Measurements from ENCODE around the gene BUD23. TPM values are rescaled to one million over a fixed set of nuclear protein-coding genes. Genes with fewer than 3 reads are reported as not detected.

Gene BUD23
- total and polyA plus RNA-seq, 2 donors (not counting 1 experiment from before 2014, with no cell fraction given): 62.4 to 63.9 TPM

DNA sequence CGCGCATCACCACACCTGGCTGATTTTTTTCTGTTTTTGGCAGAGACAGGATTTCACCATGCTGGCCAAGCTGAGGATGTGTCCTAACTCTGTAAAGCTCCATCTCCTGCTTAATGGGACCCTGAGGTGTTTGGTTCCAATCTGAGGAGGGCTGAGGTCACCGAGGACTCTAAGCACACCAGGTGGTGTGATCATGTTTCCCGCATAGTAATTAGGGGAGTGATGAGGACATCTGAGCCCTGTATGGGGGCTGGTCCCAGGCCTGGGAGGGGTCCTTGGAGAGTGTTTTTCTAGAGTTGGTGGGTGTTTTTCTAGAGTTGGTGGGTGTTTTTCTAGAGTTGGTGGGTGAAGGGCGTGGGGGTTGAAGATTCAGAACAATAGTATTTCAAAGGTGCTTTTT is 58.2 kb downstream of the BUD23 start:
- POLR2A ChIA-PET: no interaction called here
- Histone ChIP-seq H3K4me1 (ENCODE audit: control insufficient read depth in 2 of 2, insufficient read depth in 2 of 2, low read length in 2 of 2) (peaks cover 4 to 11% of the 10 kb centered on the region in 2 donors), H2AFZ (ENCODE audit: insufficient read depth, low read depth, low read length, poor library complexity, severe bottlenecking) (no peak overlapping the region), H3K27me3 (replicated peaks in 1 of 4; ENCODE audit: control extremely low read depth in 1 of 4, control insufficient read depth in 3 of 4, insufficient read depth in 4 of 4, low read length in 3 of 4) (peaks cover 0 to 4% (median 0%) of the 10 kb centered on the region in 4 experiments), H4K20me1 (ENCODE audit: control insufficient read depth, insufficient read depth, low read length, poor library complexity, severe bottlenecking) (peaks cover 8% of the 10 kb centered on the region), H3K36me3 (replicated peaks in 1 of 2; ENCODE audit: control extremely low read depth in 1 of 2, control insufficient read depth in 1 of 2, extremely low read depth in 1 of 2, insufficient read depth in 2 of 2, low read length in 1 of 2) (peaks cover 0 to 7% of the 10 kb centered on the region in 2 experiments), H3K9ac (ENCODE audit: low read length) (no peak overlapping the region), H3K27ac (ENCODE audit: low read length in 2 of 2) (no peak overlapping the region), H3K4me2 (replicated peaks; ENCODE audit: low read depth, low read length, poor library complexity, severe bottlenecking) (no peak overlapping the region), H3K79me2 (ENCODE audit: control insufficient read depth, insufficient read depth, low read length) (peaks cover 4% of the 10 kb centered on the region), H3K4me3 (ENCODE audit: control extremely low read depth in 1 of 5, extremely low read depth in 1 of 5, insufficient read depth in 1 of 5, low read depth in 2 of 5, low read length in 4 of 5) (no peak overlapping the region), H3K9me3 (ENCODE audit: control extremely low read depth in 1 of 3, control insufficient read depth in 2 of 3, insufficient read depth in 1 of 3, low read length in 2 of 3) (no peaks in the 10 kb centered on the region)
- Mint-ChIP-seq H3K4me1 (peaks cover 7% of the 10 kb centered on the region), H3K9me3 (ENCODE audit: insufficient read depth) (no peaks in the 10 kb centered on the region), H3K27ac (no peak overlapping the region), H3K27me3 (no peaks in the 10 kb centered on the region), H3K4me3 (no peak overlapping the region)
- DNase-seq (no peak), ATAC-seq (ENCODE audit: low read depth) (no peak)
- TF ChIP-seq, protein P1, sequence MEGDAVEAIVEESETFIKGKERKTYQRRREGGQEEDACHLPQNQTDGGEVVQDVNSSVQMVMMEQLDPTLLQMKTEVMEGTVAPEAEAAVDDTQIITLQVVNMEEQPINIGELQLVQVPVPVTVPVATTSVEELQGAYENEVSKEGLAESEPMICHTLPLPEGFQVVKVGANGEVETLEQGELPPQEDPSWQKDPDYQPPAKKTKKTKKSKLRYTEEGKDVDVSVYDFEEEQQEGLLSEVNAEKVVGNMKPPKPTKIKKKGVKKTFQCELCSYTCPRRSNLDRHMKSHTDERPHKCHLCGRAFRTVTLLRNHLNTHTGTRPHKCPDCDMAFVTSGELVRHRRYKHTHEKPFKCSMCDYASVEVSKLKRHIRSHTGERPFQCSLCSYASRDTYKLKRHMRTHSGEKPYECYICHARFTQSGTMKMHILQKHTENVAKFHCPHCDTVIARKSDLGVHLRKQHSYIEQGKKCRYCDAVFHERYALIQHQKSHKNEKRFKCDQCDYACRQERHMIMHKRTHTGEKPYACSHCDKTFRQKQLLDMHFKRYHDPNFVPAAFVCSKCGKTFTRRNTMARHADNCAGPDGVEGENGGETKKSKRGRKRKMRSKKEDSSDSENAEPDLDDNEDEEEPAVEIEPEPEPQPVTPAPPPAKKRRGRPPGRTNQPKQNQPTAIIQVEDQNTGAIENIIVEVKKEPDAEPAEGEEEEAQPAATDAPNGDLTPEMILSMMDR (IDR thresholded peaks at IDR 0.05): no peak
- TF ChIP-seq EZH2 (IDR thresholded peaks at IDR 0.05; ENCODE audit: borderline replicate concordance, insufficient read depth, low read depth, low read length, poor library complexity, severe bottlenecking): no peak
- CTCF ChIA-PET: no interaction called here
- intact Hi-C loops (cut with micrococcal nuclease): no loop called here
- WGBS (ENCODE audit: insufficient coverage): 91% methylated on average over 5 of the region's 5 CpGs

DNA sequence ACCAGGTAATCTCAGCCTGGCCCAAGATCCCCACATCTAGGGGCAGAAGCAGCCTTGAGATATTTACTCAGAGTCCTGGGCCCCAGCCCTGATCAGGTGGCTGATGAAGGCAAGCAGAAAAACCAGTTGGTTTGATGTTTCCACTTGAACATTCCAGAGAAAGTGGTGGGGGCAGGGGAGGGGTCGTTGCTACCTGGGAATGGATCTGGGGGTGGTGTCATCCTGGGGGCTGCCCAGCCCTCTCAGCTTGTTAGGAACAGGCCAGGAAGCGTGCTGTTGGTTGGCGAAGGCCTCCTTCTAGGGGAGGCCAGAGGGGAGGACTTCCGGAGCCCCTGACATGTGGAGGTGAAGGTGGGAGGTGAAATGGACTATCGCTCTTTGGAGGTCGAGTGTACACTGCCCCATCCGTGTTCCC is 58.9 kb downstream of the BUD23 start:
- no peak overlapping the region for H3K9ac ChIP-seq (ENCODE audit: low read length)
- H3K36me3 ChIP-seq (replicated peaks in 1 of 2; ENCODE audit: control extremely low read depth in 1 of 2, control insufficient read depth in 1 of 2, extremely low read depth in 1 of 2, insufficient read depth in 2 of 2, low read length in 1 of 2): peaks cover 0 to under 1% of the 10 kb centered on the region in 2 experiments
- 69% methylated on average over 7 of the region's 7 CpGs for WGBS (ENCODE audit: insufficient coverage)
- peaks cover 4 to 11% of the 10 kb centered on the region in 2 donors for H3K4me1 ChIP-seq (ENCODE audit: control insufficient read depth in 2 of 2, insufficient read depth in 2 of 2, low read length in 2 of 2)
- TF ChIP-seq, protein P1 (IDR thresholded peaks at IDR 0.05): no peak
- TF ChIP-seq EZH2 (IDR thresholded peaks at IDR 0.05; ENCODE audit: borderline replicate concordance, insufficient read depth, low read depth, low read length, poor library complexity, severe bottlenecking): no peak
- Mint-ChIP-seq H3K4me3 (no peak overlapping the region), H3K9me3 (ENCODE audit: insufficient read depth) (no peaks in the 10 kb centered on the region), H3K4me1 (peaks cover 7% of the 10 kb centered on the region), H3K27me3 (no peaks in the 10 kb centered on the region), H3K27ac (no peak overlapping the region)
- no peak overlapping the region for H3K27ac ChIP-seq (ENCODE audit: low read length in 2 of 2)
- no peaks in the 10 kb centered on the region for H3K9me3 ChIP-seq (ENCODE audit: control extremely low read depth in 1 of 3, control insufficient read depth in 2 of 3, insufficient read depth in 1 of 3, low read length in 2 of 3)
- intact Hi-C loops (cut with micrococcal nuclease): no loop called here
- H4K20me1 ChIP-seq (ENCODE audit: control insufficient read depth, insufficient read depth, low read length, poor library complexity, severe bottlenecking): peaks cover 7% of the 10 kb centered on the region
- peaks cover 3% of the 10 kb centered on the region for H3K79me2 ChIP-seq (ENCODE audit: control insufficient read depth, insufficient read depth, low read length)
- ATAC-seq (ENCODE audit: low read depth) (no peak), DNase-seq (no peak)
- CTCF ChIA-PET: interaction anchor here (0.6 kb wide), 1 partner anchor 135 kb away, joined by 3 read pairs; no protein-coding TSS in a partner anchor
- no peak overlapping the region for H2AFZ ChIP-seq (ENCODE audit: insufficient read depth, low read depth, low read length, poor library complexity, severe bottlenecking)
- H3K4me2 ChIP-seq (replicated peaks; ENCODE audit: low read depth, low read length, poor library complexity, severe bottlenecking): no peak overlapping the region
- no peak overlapping the region for H3K4me3 ChIP-seq (ENCODE audit: control extremely low read depth in 1 of 5, extremely low read depth in 1 of 5, insufficient read depth in 1 of 5, low read depth in 2 of 5, low read length in 4 of 5)
- H3K27me3 ChIP-seq (replicated peaks in 1 of 4; ENCODE audit: control extremely low read depth in 1 of 4, control insufficient read depth in 3 of 4, insufficient read depth in 4 of 4, low read length in 3 of 4): peaks cover 0 to 4% (median 0%) of the 10 kb centered on the region in 4 experiments
- POLR2A ChIA-PET: no interaction called here
